GM12865 (cell line): ENCODE data around the gene EFHD2.

Experiments used
- DNase-seq: peaks from one replicate; pipeline ENCODE4 v3.0.0; 2010; ENCODE audit warnings: low read depth
- H3K4me3 ChIP-seq: 2 replicates; pipeline ENCODE4 v1.5.1; 2011; ENCODE audit warnings: mild to moderate bottlenecking, low read depth, low read length, control low read depth
- TF ChIP-seq, protein P1 (sequence below): IDR thresholded peaks from 2 replicates; pipeline ENCODE4 v1.5.1; 2011; ENCODE audit warnings: low read length, control low read depth, low read depth, inconsistent platforms; ENCODE audit not compliant: insufficient read depth; ENCODE audit errors: missing control alignments

EFHD2 gene

DNA sequence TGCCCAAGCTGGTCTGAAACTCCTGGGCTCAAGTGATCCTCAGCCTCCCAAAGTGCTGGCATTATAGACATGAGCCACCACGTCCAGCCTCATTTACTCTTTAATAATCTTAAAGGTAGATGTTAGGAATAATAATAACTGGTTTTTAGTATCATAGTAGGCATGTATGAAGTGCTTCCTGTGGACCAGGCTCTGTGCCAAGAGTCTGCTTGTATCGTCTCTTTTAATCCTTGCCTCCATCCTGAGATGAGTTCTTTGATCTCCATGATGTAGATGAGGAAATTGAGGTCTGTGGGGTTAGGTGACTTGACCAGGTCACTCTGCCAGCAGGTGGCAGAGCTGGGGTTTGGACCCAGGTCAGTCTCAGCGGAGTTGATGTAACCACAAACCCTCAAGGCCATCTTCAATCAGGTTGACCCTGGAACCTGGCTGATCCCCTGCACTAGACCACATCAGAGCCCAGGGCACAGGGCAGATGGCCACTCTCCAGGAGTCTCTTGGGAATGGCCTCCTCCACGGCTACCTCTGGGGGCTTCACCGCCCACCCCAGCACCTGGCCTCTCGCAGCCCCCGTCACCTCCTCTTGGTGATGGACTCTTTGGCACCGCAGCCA, 11.3 kb downstream of the EFHD2 start:
- TF ChIP-seq, protein P1, sequence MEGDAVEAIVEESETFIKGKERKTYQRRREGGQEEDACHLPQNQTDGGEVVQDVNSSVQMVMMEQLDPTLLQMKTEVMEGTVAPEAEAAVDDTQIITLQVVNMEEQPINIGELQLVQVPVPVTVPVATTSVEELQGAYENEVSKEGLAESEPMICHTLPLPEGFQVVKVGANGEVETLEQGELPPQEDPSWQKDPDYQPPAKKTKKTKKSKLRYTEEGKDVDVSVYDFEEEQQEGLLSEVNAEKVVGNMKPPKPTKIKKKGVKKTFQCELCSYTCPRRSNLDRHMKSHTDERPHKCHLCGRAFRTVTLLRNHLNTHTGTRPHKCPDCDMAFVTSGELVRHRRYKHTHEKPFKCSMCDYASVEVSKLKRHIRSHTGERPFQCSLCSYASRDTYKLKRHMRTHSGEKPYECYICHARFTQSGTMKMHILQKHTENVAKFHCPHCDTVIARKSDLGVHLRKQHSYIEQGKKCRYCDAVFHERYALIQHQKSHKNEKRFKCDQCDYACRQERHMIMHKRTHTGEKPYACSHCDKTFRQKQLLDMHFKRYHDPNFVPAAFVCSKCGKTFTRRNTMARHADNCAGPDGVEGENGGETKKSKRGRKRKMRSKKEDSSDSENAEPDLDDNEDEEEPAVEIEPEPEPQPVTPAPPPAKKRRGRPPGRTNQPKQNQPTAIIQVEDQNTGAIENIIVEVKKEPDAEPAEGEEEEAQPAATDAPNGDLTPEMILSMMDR, result no peak
- H3K4me3 ChIP-seq, result no peak overlapping the region
- no peak for DNase-seq

DNA sequence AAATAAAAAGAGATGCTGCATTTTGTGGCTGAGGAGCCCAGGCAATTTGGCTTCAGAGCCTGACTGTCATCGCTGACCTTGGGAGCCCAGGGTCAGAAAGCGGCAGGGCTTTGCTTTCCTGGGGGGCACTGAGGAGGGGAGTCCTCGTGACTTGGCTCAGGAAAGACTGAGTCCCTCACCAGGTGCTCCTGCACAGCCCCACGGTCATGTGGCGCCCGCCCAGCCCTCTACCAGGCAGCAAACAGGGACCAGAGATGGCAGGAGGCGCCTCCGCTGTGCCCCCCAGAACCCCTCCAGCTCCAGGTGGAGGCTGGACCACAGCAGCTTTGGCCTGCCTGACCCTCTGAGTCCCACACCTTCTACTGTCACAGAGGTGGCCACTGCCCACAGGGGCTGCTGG, 13.2 kb downstream of the EFHD2 start:
- H3K4me3 ChIP-seq, result no peak overlapping the region
- TF ChIP-seq, protein P1, result no peak

DNA sequence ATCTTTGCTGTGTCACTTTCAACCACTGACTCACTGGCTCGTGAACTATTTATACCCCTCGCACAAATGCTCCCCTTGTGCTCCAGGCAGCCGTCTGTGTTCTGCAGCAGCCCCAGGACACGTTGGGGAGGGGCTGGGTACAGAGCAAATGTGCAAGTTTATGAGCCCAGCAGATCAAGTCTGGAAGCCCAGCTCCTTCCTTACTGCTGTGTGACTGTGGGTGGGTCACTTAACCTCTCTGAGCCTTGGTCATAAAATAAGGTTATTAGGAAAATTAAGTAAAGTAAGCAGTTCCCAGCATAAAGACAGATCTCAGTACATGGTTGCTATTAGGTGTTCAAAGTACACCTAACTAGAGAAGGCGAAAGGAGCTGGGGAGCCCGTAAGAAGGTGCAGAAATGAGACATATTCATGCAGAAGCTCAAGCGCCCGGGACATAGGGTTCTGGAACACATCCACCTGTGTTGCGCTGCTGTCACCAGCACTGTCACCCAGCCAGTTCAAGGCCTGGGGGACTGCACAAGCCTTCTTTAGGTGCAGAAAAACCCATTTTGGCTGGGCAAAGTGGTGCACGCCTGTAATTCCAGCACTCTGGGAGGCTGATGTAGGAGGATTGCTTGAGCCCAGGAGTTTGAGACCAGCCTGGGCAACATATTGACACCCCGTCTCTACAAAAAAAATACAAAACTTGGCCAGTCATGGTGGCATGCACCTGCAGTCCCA, 13.8 kb downstream of the EFHD2 start:
- H3K4me3 ChIP-seq, result no peak overlapping the region
- no peak for DNase-seq
- TF ChIP-seq, protein P1, result no peak

More for the DNA sequence above, 13.2 kb downstream of the EFHD2 start:
- DNase-seq, result no peak

DNA sequence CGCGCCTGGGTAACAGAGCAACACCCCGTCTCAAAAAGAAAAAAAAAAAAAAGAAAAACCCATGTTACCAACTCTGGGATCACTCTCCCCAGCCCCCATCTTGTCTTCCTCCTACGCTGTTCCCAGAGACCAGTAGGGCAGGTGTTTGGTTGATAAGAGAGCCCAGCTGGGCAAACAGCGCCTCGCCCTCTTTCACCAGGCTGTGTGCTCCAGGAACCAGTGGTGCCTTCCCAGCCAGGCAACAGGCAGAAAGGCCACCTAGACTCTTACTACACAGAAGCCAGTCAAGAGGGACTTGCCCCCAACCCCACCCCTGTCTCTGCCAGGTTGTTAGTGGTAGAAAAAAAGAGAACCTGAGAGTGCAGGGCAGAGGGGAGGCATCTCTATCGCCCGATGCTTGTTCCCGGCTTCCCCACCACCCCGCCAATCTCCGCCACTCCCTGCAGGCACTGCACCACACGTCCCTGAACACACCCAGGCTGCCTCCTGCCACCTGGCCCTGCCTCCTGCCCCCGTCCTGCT, 14.5 kb downstream of the EFHD2 start:
- H3K4me3 ChIP-seq, result no peak overlapping the region
- TF ChIP-seq, protein P1, result no peak
- DNase-seq, result no peak

DNA sequence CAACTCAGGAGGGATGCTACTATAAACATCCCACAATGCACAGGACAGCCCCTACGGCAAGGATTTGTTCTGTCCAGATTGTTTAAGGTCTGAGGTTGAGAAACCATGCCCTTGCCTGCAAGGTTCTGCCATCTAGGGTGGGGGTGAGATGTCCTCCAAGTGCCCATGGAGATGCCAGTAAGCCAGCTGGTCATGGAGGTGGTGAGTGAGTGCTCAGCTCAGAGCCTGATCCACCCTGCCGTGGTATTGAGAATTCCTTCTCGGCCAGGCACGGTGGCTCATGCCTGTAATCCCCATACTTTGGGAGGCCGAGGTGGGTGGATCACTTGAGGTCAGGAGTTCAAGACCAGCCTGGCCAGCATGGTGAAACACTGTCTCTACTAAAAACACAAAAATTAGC, 15.3 kb downstream of the EFHD2 start:
- TF ChIP-seq, protein P1, result no peak
- no peak for DNase-seq
- no peak overlapping the region for H3K4me3 ChIP-seq

DNA sequence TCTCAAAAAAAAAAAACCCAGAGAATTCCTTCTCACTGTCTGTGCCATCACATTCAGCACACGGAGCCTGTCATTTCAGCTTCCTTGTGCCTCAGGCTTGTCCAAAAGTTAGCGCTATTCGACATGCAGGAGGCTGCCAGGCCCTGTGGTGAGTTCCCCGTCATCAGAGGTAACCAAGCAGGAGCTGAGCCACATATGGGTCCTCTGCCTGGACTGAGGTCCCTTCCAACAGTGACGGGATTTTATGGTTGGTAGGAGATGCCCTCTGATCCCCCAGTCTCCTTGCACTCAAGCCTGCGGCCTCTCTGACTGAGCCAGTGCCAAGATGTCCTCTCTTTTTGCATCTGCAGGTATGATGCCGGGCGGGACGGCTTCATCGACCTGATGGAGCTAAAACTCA, 15.8 kb downstream of the EFHD2 start:
- no peak for DNase-seq
- no peak overlapping the region for H3K4me3 ChIP-seq
- TF ChIP-seq, protein P1, result no peak

DNA sequence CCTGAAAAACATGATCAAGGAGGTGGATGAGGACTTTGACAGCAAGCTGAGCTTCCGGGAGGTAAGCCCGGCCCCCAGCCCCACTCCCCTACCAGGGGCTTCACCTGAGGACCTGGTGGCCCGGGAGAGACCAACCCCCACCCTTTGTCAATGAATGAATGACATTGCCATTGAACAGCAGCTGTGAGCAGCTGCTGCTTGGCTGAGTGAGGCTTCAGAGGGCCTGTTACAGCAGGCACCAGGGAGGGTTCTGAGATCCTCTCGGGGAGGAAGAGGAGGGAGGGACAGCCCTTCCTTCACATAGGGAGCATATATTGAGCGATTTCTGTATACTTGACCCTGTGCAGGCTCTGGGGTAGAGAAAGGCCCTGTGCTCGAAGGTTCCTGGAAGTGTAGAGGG, 16.3 kb downstream of the EFHD2 start:
- TF ChIP-seq, protein P1, result no peak
- no peak for DNase-seq
- H3K4me3 ChIP-seq, result no peak overlapping the region
